Endothelial cell of umbilical vein (primary cell): ENCODE data around the gene VAPB. TPM values are rescaled to one million over a fixed set of nuclear protein-coding genes. Genes with fewer than 3 reads are reported as not detected.

Experiments used
- BruUV-seq: library from RNA; stranded (reverse); fragments of 400-500 nt; replicated peaks from 2 replicates; lab custom pipeline; 2021; lab: Mats Ljungman, UMichigan
- CTCF ChIA-PET: fragments of 300-600, 350-600 bp; sonication (Branson Sonifier 250); formaldehyde crosslinking; loops from one replicate; lab custom pipeline; 2021; ENCODE audit warnings: antibody characterized with exemption, inconsistent platforms; lab: Charles Lee
- POLR2A ChIA-PET: fragments of 300-600, 350-600 bp; sonication (Branson Sonifier 250); formaldehyde crosslinking; loops from one replicate; lab custom pipeline; 2021; ENCODE audit warnings: antibody characterized with exemption, inconsistent platforms; lab: Charles Lee
- DNase-seq: peaks from one replicate; pipeline ENCODE4 v3.0.0-alpha.2; 2011; ENCODE audit warnings: low read depth, low spot score
- FAIRE-seq: peaks from 2 replicates; lab custom pipeline; 2011; peaks lifted over from hg19 to GRCh38; lab: Jason Lieb, UNC
- H2AFZ ChIP-seq: 2 replicates; pipeline ENCODE4 v1.6.0; 2012; ENCODE audit warnings: low read depth, low read length, control low read depth, inconsistent platforms
- H3K27ac ChIP-seq: 2 replicates; pipeline ENCODE4 v1.5.1; 2011; ENCODE audit warnings: low read depth, mild to moderate bottlenecking, control low read depth, low read length, moderate library complexity; ENCODE audit not compliant: insufficient read depth
- H3K27me3 ChIP-seq, 2 experiments: 2 replicates each; pipeline versions ENCODE4 v1.6.0 to v1.6.1; 2011; ENCODE audit warnings: low read length in 2 of 2, mixed read lengths in 1 of 2; ENCODE audit not compliant: control insufficient read depth in 2 of 2, insufficient read depth in 2 of 2
- H3K36me3 ChIP-seq, 2 experiments: 2 replicates in 1 of 2; 3 replicates in 1 of 2; pipeline ENCODE4 v1.5.1; 2011; ENCODE audit warnings: low read length in 2 of 2, mild to moderate bottlenecking in 1 of 2, moderate library complexity in 1 of 2; ENCODE audit not compliant: control insufficient read depth in 2 of 2, insufficient read depth in 2 of 2; ENCODE audit errors: extremely low read depth in 1 of 2
- H3K4me1 ChIP-seq: 3 replicates; pipeline ENCODE4 v1.5.1; 2011; ENCODE audit warnings: mild to moderate bottlenecking, low read length; ENCODE audit not compliant: control insufficient read depth, insufficient read depth; ENCODE audit errors: extremely low read depth
- H3K4me2 ChIP-seq: 2 replicates; pipeline ENCODE4 v1.6.1; 2011; ENCODE audit warnings: low read length, control low read depth, mixed read lengths; ENCODE audit not compliant: insufficient read depth
- H3K4me3 ChIP-seq, 3 experiments: fragments of 200-600 bp in 1 of 3; sonication (generic), shearing (Covaris generic) in 1 of 3; replicated peaks in 1 of 3; 2 replicates each; pipeline ENCODE4 v1.5.1; 2011 to 2016; ENCODE audit warnings: control low read depth in 3 of 3, low read length in 3 of 3, mild to moderate bottlenecking in 2 of 3, inconsistent platforms in 1 of 3, low read depth in 1 of 3, moderate library complexity in 1 of 3; ENCODE audit not compliant: insufficient read depth in 1 of 3
- H3K79me2 ChIP-seq: 2 replicates; pipeline ENCODE4 v1.6.0; 2012; ENCODE audit warnings: low read length, inconsistent platforms; ENCODE audit not compliant: control insufficient read depth, insufficient read depth
- H3K9ac ChIP-seq: replicated peaks from 2 replicates; pipeline ENCODE3; 2011; ENCODE audit warnings: low read length, control low read depth; ENCODE audit not compliant: insufficient read depth; ENCODE audit errors: extremely low read depth
- H3K9me1 ChIP-seq: replicated peaks from 3 replicates; pipeline ENCODE4 v1.6.0; 2011; ENCODE audit warnings: mild to moderate bottlenecking, low read length; ENCODE audit not compliant: control insufficient read depth, insufficient read depth; ENCODE audit errors: extremely low read depth
- H3K9me3 ChIP-seq: replicated peaks from 2 replicates; pipeline ENCODE4 v1.5.1; 2012; ENCODE audit warnings: low read length, inconsistent platforms; ENCODE audit not compliant: control insufficient read depth, insufficient read depth
- H4K20me1 ChIP-seq: replicated peaks from 2 replicates; pipeline ENCODE3; 2011; ENCODE audit warnings: mild to moderate bottlenecking, low read length; ENCODE audit not compliant: control insufficient read depth, insufficient read depth; ENCODE audit errors: extremely low read depth
- CTCF ChIP-seq, 2 donors: IDR thresholded peaks; 1 replicate in 1 of 2; 2 replicates in 1 of 2; pipeline ENCODE4 v1.5.1; 2011; ENCODE audit warnings: low read length in 2 of 2, mild to moderate bottlenecking in 2 of 2, moderate library complexity in 2 of 2, control low read depth in 1 of 2, inconsistent platforms in 1 of 2, low read depth in 1 of 2; ENCODE audit not compliant: insufficient read depth in 1 of 2; ENCODE audit errors: extremely low read depth in 1 of 2
- EZH2 ChIP-seq: IDR thresholded peaks from 2 replicates; pipeline ENCODE4 v1.6.1; 2012; ENCODE audit warnings: borderline replicate concordance, low read depth, mild to moderate bottlenecking, moderate library complexity, low read length, inconsistent platforms; ENCODE audit not compliant: severe bottlenecking
- FOS ChIP-seq: IDR thresholded peaks from 2 replicates; pipeline ENCODE4 v1.6.1; 2011; ENCODE audit warnings: mild to moderate bottlenecking, low read length, moderate library complexity, borderline replicate concordance; ENCODE audit not compliant: insufficient read depth
- GATA2 ChIP-seq: IDR thresholded peaks from 2 replicates; pipeline ENCODE4 v1.7.0; 2011; ENCODE audit warnings: low read depth, mild to moderate bottlenecking, moderate library complexity, mixed read lengths, low read length; ENCODE audit not compliant: insufficient read length, insufficient read depth
- JUN ChIP-seq: IDR thresholded peaks from 2 replicates; pipeline ENCODE4 v1.6.1; 2011; ENCODE audit warnings: borderline replicate concordance, low read depth; ENCODE audit not compliant: insufficient read length, insufficient read depth
- MAX ChIP-seq: IDR thresholded peaks from 2 replicates; pipeline ENCODE4 v1.6.1; 2011; ENCODE audit not compliant: insufficient read depth, insufficient read length
- MYC ChIP-seq: IDR thresholded peaks from one replicate; pipeline ENCODE4 v1.6.1; 2011; ENCODE audit warnings: mild to moderate bottlenecking, low read depth, low read length
- POLR2A ChIP-seq: IDR thresholded peaks from 2 replicates; pipeline ENCODE4 v1.6.1; 2012; ENCODE audit warnings: low read depth, mild to moderate bottlenecking, control low read depth, low read length
- POLR2AphosphoS5 ChIP-seq: IDR thresholded peaks from 2 replicates; pipeline ENCODE4 v1.6.1; 2012; ENCODE audit warnings: low read depth, mild to moderate bottlenecking, control low read depth, low read length, moderate library complexity; ENCODE audit not compliant: insufficient read depth
- dilution Hi-C: fragments of 300-500 bp; cut with MboI; formaldehyde crosslinking; loops from one replicate; pipeline ENCODE4 v1.15.0; 2019; ENCODE audit warnings: low sequenced_read_pairs; ENCODE audit not compliant: extremely low pct_ligation_motif_present
- intact Hi-C: fragments of 100-400 bp; cut with micrococcal nuclease; formaldehyde crosslinking; loops from one replicate; pipeline ENCODE4 v1.10.0; 2022
- polyA plus RNA-seq, 4 experiments: library from polyadenylated mRNA; depleted of rRNA in 3 of 4; stranded (reverse) in 3 of 4; unstranded in 1 of 4; fragments of >200 nt; gene quantifications; 2 replicates each; pipeline versions ENCODE4 v1.2.1 to v1.2.3, GENCODE V29; 2011 to 2012; ENCODE audit warnings: missing spikeins in 1 of 4
- total RNA-seq: library from RNA; stranded (reverse); gene quantifications from 2 replicates; pipeline ENCODE4 v1.2.3, GENCODE V29; 2021

The VAPB gene
- total and polyA plus RNA-seq, 2 donors (not counting 3 experiments of a cell fraction or from before 2014, with no cell fraction given), result 17.9 to 48.9 TPM

GRCh38 chr20:58498470-58499068, 109.5 kb downstream of the VAPB start:
- Histone ChIP-seq H2AFZ (no peak overlapping the region), H3K9ac (no peak overlapping the region), H3K4me2 (no peak overlapping the region), H3K9me3 (no peaks in the 10 kb centered on the region), H3K4me3 (no peak overlapping the region), H3K36me3 (no peaks in the 10 kb centered on the region), H3K27me3 (no peaks in the 10 kb centered on the region), H4K20me1 (no peaks in the 10 kb centered on the region), H3K27ac (no peak overlapping the region), H3K4me1 (no peaks in the 10 kb centered on the region), H3K9me1 (no peaks in the 10 kb centered on the region), H3K79me2 (no peaks in the 10 kb centered on the region)
- no peak for DNase-seq
- FAIRE-seq, result no peak
- TF ChIP-seq MYC (no peak), MAX (no peak), GATA2 (no peak), POLR2AphosphoS5 (no peak), FOS (no peak), JUN (no peak), EZH2 (no peak), POLR2A (no peak), CTCF (IDR thresholded peaks at IDR 0.05; ENCODE audit: extremely low read depth in 1 of 2, insufficient read depth in 1 of 2, low read depth in 1 of 2, low read length in 2 of 2) (no peak)
- ChIA-PET CTCF (interaction anchor here (1.1 to 1.6 kb wide), 2 partner anchors 13 to 17 kb away, joined by 4 to 5 read pairs; no protein-coding TSS in a partner anchor), POLR2A (no interaction called here)
- intact Hi-C loops (no loop called here), dilution Hi-C loops (no loop called here)
- no TSS peak for BruUV-seq
